Dermis blood vessel endothelial cell (primary cell): ENCODE data around the gene COX7A2. TPM values are rescaled to one million over a fixed set of nuclear protein-coding genes. Genes with fewer than 3 reads are reported as not detected.

ENCODE experiments used
- DNase-seq: peaks from one replicate; pipeline ENCODE4 v3.0.0; 2010
- total RNA-seq: library from RNA; depleted of rRNA; stranded (reverse); fragments of >200 nt; gene quantifications from 2 replicates; pipeline ENCODE4 v1.2.3, GENCODE V29; 2014

Gene COX7A2
- total RNA-seq, 1 donor from 2014 or later: 324 TPM

DNA sequence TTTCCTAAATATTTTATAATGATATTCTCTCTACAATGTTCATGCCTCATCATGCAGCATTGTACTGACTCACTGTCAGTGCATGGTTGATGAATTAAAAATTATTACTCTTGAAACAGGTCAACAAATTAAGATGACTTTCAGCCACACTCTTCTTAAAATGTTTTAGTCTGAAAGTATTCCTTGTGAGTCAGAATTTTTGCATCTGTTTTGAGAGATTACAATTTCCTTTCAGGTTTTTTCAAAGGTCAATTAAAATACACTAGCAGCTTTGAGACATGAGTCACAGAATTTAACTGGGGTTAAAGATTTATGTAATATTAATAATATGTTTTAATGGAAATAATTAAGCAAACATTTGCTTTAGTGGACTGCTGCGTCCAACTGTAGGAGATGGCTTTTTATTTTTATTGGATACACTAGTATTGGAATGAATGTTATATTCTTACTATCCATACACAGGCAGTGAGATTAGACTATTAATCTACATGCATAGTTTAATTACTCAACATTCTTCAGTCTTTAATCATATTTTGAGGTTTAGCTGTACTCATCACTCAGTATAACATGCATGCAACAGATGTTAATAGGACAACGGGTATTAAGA, 47.4 kb downstream of the COX7A2 start:
- DNase-seq: no peak

GRCh38 chr6:75188221-75188925, 55.2 kb downstream of the COX7A2 start:
- no peak for DNase-seq

Other genes starting within 250 kb of the COX7A2 start
- gene COL12A1, start 37.7 kb downstream of the COX7A2 start, total RNA-seq: 3.7 and 6.9 TPM in 2 replicates
- 282 and 305 TPM in 2 replicates for gene TMEM30A, start 41.0 kb upstream of the COX7A2 start, total RNA-seq
- gene FILIP1, start 250.0 kb upstream of the COX7A2 start, total RNA-seq: 11.3 and 21.1 TPM in 2 replicates